Astrocyte of the hippocampus (primary cell): ENCODE measurements around the gene MAN1A2.

Experiments
- DNase-seq: peaks from one replicate; pipeline ENCODE4 v3.0.0; 2011; ENCODE audit warnings: low read depth, low spot score

The MAN1A2 gene

GRCh38 chr1:117495068-117495467 is 127.8 kb downstream of the MAN1A2 start:
- no peak for DNase-seq

- no peak for DNase-seq
Measured at GRCh38 chr1:117499071-117499470, 131.8 kb downstream of the MAN1A2 start.

- no peak for DNase-seq
Measured at GRCh38 chr1:117500584-117500983, 133.3 kb downstream of the MAN1A2 start.

- peak; percentile 32 for DNase-seq
Measured at GRCh38 chr1:117501281-117501680, 134.0 kb downstream of the MAN1A2 start.

- no peak for DNase-seq
Measured at GRCh38 chr1:117511273-117511672, 144.0 kb downstream of the MAN1A2 start.

- peak; percentile 41 for DNase-seq
Measured at GRCh38 chr1:117512728-117513321, 145.6 kb downstream of the MAN1A2 start.

GRCh38 chr1:117523111-117523510 is 155.9 kb downstream of the MAN1A2 start:
- no peak for DNase-seq

GRCh38 chr1:117527074-117527473 is 159.8 kb downstream of the MAN1A2 start:
- DNase-seq: no peak

- peak; percentile 49 for DNase-seq
Measured at GRCh38 chr1:117527566-117528102, 160.4 kb downstream of the MAN1A2 start.

GRCh38 chr1:117529683-117530082 is 162.4 kb downstream of the MAN1A2 start:
- DNase-seq: no peak

- DNase-seq: no peak
Measured at GRCh38 chr1:117531222-117531621, 164.0 kb downstream of the MAN1A2 start.

- DNase-seq: peak; percentile 69
Measured at GRCh38 chr1:117534995-117535467, 167.8 kb downstream of the MAN1A2 start.

GRCh38 chr1:117535821-117536220 is 168.6 kb downstream of the MAN1A2 start:
- DNase-seq: no peak

GRCh38 chr1:117537291-117537920 is 170.2 kb downstream of the MAN1A2 start:
- DNase-seq: no peak

- DNase-seq: no peak
Measured at GRCh38 chr1:117540532-117540931, 173.3 kb downstream of the MAN1A2 start.

- DNase-seq: no peak
Measured at GRCh38 chr1:117541003-117541402, 173.8 kb downstream of the MAN1A2 start.

- DNase-seq: no peak
Measured at GRCh38 chr1:117541585-117541984, 174.3 kb downstream of the MAN1A2 start.

- no peak for DNase-seq
Measured at GRCh38 chr1:117544509-117545109, 177.4 kb downstream of the MAN1A2 start.

- no peak for DNase-seq
Measured at GRCh38 chr1:117546467-117546866, 179.2 kb downstream of the MAN1A2 start.

GRCh38 chr1:117553471-117553870 is 186.2 kb downstream of the MAN1A2 start:
- no peak for DNase-seq

GRCh38 chr1:117555806-117556205 is 188.6 kb downstream of the MAN1A2 start:
- DNase-seq: no peak

GRCh38 chr1:117556341-117556740 is 189.1 kb downstream of the MAN1A2 start:
- DNase-seq: no peak

- no peak for DNase-seq
Measured at GRCh38 chr1:117556976-117557375, 189.7 kb downstream of the MAN1A2 start.
